Hepatocyte (in vitro differentiated cells): Measurements from ENCODE around the gene NCAPG. TPM values are rescaled to one million over a fixed set of nuclear protein-coding genes. Genes with fewer than 3 reads are reported as not detected.

Source experiments
- DNase-seq: peaks from one replicate; pipeline ENCODE4 v3.0.0-alpha.2; 2016; ENCODE audit warnings: low spot score
- H2AFZ ChIP-seq: fragments of 200-600 bp; sonication (generic); 2 replicates; pipeline ENCODE4 v1.6.0; 2016; ENCODE audit warnings: antibody characterized with exemption, mild to moderate bottlenecking
- H3K27ac ChIP-seq: fragments of 200-600 bp; sonication (generic); 2 replicates; pipeline ENCODE4 v1.5.1; 2016; ENCODE audit warnings: mild to moderate bottlenecking
- H3K27me3 ChIP-seq: fragments of 200-600 bp; sonication (generic); 2 replicates; pipeline ENCODE4 v1.6.1; 2016
- H3K36me3 ChIP-seq: fragments of 200-600 bp; sonication (generic); replicated peaks from 2 replicates; pipeline ENCODE4 v1.5.1; 2016; ENCODE audit warnings: low read depth; ENCODE audit not compliant: insufficient read depth
- H3K4me1 ChIP-seq: fragments of 200-600 bp; sonication (generic); 2 replicates; pipeline ENCODE4 v1.5.1; 2016; ENCODE audit warnings: mild to moderate bottlenecking, moderate library complexity; ENCODE audit not compliant: insufficient read depth
- H3K4me2 ChIP-seq: fragments of 200-600 bp; sonication (generic); 2 replicates; pipeline ENCODE4 v1.6.0; 2016
- H3K4me3 ChIP-seq: fragments of 200-600 bp; sonication (generic); 2 replicates; pipeline ENCODE4 v1.5.1; 2016; ENCODE audit warnings: mild to moderate bottlenecking
- H3K79me2 ChIP-seq: fragments of 200-600 bp; sonication (generic); 2 replicates; pipeline ENCODE4 v1.6.0; 2017; ENCODE audit warnings: mild to moderate bottlenecking
- H3K9me2 ChIP-seq: fragments of 200-600 bp; sonication (generic); replicated peaks from 2 replicates; pipeline ENCODE4 v1.6.0; 2017; ENCODE audit warnings: mild to moderate bottlenecking; ENCODE audit not compliant: insufficient read depth
- H3K9me3 ChIP-seq: fragments of 200-600 bp; sonication (generic); 2 replicates; pipeline ENCODE4 v1.5.1; 2016; ENCODE audit warnings: low read depth, mild to moderate bottlenecking
- H4K20me1 ChIP-seq: fragments of 200-600 bp; sonication (generic); 2 replicates; pipeline ENCODE4 v1.6.0; 2016; ENCODE audit warnings: mild to moderate bottlenecking; ENCODE audit not compliant: insufficient read depth, poor library complexity, severe bottlenecking
- EZH2 ChIP-seq: fragments of 200-600 bp; sonication (generic); IDR thresholded peaks from 2 replicates; pipeline ENCODE4 v1.6.1; 2016; ENCODE audit warnings: antibody characterized with exemption, mild to moderate bottlenecking, borderline replicate concordance
- EZH2phosphoT487 ChIP-seq: fragments of 200-600 bp; sonication (generic); IDR thresholded peaks from one replicate; pipeline ENCODE4 v1.6.1; 2018; ENCODE audit warnings: antibody characterized with exemption, mild to moderate bottlenecking, low read depth, moderate library complexity; ENCODE audit not compliant: unreplicated experiment, severe bottlenecking
- WGBS: methylation state at CpG from one replicate; pipeline ENCODE4 v1.1.6; 2016; ENCODE audit warnings: low lambda C conversion rate; ENCODE audit errors: missing lambda C conversion rate; 5-methylcytosine and 5-hydroxymethylcytosine counted together
- polyA plus RNA-seq: library from polyadenylated mRNA; unstranded; fragments of >200 nt; fragmentation: Nextera tagmentation; extraction: Ambion mirVana; gene quantifications from 2 replicates; pipeline ENCODE4 v1.2.1, GENCODE V29; 2016
- total RNA-seq: library from RNA; depleted of rRNA; stranded (reverse); fragments of >200 nt; gene quantifications from 2 replicates; pipeline ENCODE4 v1.2.3, GENCODE V29; 2014
- TF ChIP-seq, protein P1 (sequence below): fragments of 200-600 bp; sonication (generic); IDR thresholded peaks from 2 replicates; pipeline ENCODE4 v1.5.1; 2016; ENCODE audit warnings: antibody characterized with exemption, mild to moderate bottlenecking; ENCODE audit not compliant: poor library complexity

Gene NCAPG
- total and polyA plus RNA-seq, 2 experiments from 2014 or later = 3.3 to 11.9 TPM

DNA sequence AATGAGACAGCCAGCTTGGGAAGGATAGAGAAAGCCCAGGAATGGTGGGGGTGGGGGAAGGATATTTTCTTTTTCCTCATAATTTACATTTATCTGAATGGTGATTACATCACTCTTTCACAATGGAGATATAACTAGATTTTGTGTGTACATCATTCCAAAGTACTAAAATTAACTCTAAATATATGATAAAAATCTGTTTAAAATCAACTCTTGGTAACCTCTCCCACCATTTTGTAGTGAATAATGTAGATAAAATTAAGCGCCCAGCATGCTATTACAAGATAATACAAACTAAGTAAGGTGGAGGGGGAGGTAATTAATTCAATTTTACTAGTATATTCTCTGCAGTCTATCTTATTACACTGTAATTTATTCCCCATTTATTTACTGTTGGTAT is 78.9 kb downstream of the NCAPG start:
- Histone ChIP-seq H3K9me2 (no peaks in the 10 kb centered on the region), H3K36me3 (no peaks in the 10 kb centered on the region), H3K4me1 (no peaks in the 10 kb centered on the region), H3K27ac (no peak overlapping the region), H3K9me3 (no peaks in the 10 kb centered on the region), H2AFZ (no peak overlapping the region), H3K27me3 (no peaks in the 10 kb centered on the region), H3K79me2 (no peaks in the 10 kb centered on the region), H4K20me1 (no peaks in the 10 kb centered on the region), H3K4me2 (no peak overlapping the region), H3K4me3 (no peak overlapping the region)
- no peak for DNase-seq
- 100% methylated on average over 1 of the region's 1 CpG for WGBS
- no peak for TF ChIP-seq EZH2
- TF ChIP-seq, protein P1, sequence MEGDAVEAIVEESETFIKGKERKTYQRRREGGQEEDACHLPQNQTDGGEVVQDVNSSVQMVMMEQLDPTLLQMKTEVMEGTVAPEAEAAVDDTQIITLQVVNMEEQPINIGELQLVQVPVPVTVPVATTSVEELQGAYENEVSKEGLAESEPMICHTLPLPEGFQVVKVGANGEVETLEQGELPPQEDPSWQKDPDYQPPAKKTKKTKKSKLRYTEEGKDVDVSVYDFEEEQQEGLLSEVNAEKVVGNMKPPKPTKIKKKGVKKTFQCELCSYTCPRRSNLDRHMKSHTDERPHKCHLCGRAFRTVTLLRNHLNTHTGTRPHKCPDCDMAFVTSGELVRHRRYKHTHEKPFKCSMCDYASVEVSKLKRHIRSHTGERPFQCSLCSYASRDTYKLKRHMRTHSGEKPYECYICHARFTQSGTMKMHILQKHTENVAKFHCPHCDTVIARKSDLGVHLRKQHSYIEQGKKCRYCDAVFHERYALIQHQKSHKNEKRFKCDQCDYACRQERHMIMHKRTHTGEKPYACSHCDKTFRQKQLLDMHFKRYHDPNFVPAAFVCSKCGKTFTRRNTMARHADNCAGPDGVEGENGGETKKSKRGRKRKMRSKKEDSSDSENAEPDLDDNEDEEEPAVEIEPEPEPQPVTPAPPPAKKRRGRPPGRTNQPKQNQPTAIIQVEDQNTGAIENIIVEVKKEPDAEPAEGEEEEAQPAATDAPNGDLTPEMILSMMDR = no peak
- no peak for TF ChIP-seq EZH2phosphoT487

DNA sequence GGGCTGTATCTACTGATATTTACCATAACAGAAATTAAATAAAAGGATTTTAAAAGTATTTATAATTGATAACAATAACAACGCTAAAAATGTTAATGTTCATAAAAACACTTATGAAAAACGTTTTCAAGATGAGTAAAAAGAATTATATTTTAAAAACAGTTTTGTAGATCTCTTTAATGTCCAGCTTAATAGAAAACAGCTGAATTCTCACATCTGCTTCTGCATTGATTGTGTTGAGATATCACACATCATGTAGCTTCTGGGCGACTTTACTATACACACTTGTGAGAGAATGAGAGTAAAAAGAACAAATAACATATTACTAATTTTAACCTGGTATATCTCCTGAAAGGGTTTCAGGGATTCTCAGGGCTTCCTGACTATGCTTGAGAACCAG is 83.6 kb downstream of the NCAPG start:
- WGBS = 80% methylated on average over 3 of the region's 3 CpGs
- H3K9me2 ChIP-seq = no peaks in the 10 kb centered on the region
- H3K36me3 ChIP-seq = no peaks in the 10 kb centered on the region
- H4K20me1 ChIP-seq = no peaks in the 10 kb centered on the region
- H3K4me2 ChIP-seq = no peak overlapping the region
- H3K27me3 ChIP-seq = no peaks in the 10 kb centered on the region
- H2AFZ ChIP-seq = no peak overlapping the region
- DNase-seq = no peak
- TF ChIP-seq, protein P1 = no peak
- no peak for TF ChIP-seq EZH2
- no peak for TF ChIP-seq EZH2phosphoT487
- no peaks in the 10 kb centered on the region for H3K79me2 ChIP-seq
- no peaks in the 10 kb centered on the region for H3K4me1 ChIP-seq
- H3K4me3 ChIP-seq = no peak overlapping the region
- H3K9me3 ChIP-seq = no peaks in the 10 kb centered on the region
- H3K27ac ChIP-seq = no peak overlapping the region

Other genes starting within 250 kb of the NCAPG start
- 75.5 and 76.4 TPM in 2 replicates for gene LAP3, start 233.8 kb upstream of the NCAPG start, total RNA-seq
- 53.2 and 56.2 TPM in 2 replicates for gene LAP3, start 233.8 kb upstream of the NCAPG start, polyA plus RNA-seq
- gene MED28, start 196.3 kb upstream of the NCAPG start, total RNA-seq = 17.6 and 19.3 TPM in 2 replicates
- 46.6 and 49.4 TPM in 2 replicates for gene MED28, start 196.3 kb upstream of the NCAPG start, polyA plus RNA-seq
- gene FAM184B, start 29.4 kb upstream of the NCAPG start, total RNA-seq = not detected in 2 replicates
- not detected in 2 replicates for gene FAM184B, start 29.4 kb upstream of the NCAPG start, polyA plus RNA-seq
- 23.3 and 28.8 TPM in 2 replicates for gene DCAF16, start 222 bp upstream of the NCAPG start, total RNA-seq
- 11.9 and 14.6 TPM in 2 replicates for gene DCAF16, start 222 bp upstream of the NCAPG start, polyA plus RNA-seq
- 19.6 and 29.1 TPM in 2 replicates for gene LCORL, start 210.8 kb downstream of the NCAPG start, total RNA-seq
- 9.4 and 12.6 TPM in 2 replicates for gene LCORL, start 210.8 kb downstream of the NCAPG start, polyA plus RNA-seq